Hepatocyte (in vitro differentiated cells): ENCODE data around the gene ANKS1B.

Experiments
- EZH2 ChIP-seq: fragments of 200-600 bp; sonication (generic); IDR thresholded peaks from 2 replicates; pipeline ENCODE4 v1.6.1; 2016; ENCODE audit warnings: antibody characterized with exemption, mild to moderate bottlenecking, borderline replicate concordance
- EZH2phosphoT487 ChIP-seq: fragments of 200-600 bp; sonication (generic); IDR thresholded peaks from one replicate; pipeline ENCODE4 v1.6.1; 2018; ENCODE audit warnings: antibody characterized with exemption, mild to moderate bottlenecking, low read depth, moderate library complexity; ENCODE audit not compliant: unreplicated experiment, severe bottlenecking
- TF ChIP-seq, protein P1 (sequence below): fragments of 200-600 bp; sonication (generic); IDR thresholded peaks from 2 replicates; pipeline ENCODE4 v1.5.1; 2016; ENCODE audit warnings: antibody characterized with exemption, mild to moderate bottlenecking; ENCODE audit not compliant: poor library complexity

GRCh38 chr12:99598785-99599184 lies 386.0 kb downstream of the ANKS1B start:
- TF ChIP-seq, protein P1, sequence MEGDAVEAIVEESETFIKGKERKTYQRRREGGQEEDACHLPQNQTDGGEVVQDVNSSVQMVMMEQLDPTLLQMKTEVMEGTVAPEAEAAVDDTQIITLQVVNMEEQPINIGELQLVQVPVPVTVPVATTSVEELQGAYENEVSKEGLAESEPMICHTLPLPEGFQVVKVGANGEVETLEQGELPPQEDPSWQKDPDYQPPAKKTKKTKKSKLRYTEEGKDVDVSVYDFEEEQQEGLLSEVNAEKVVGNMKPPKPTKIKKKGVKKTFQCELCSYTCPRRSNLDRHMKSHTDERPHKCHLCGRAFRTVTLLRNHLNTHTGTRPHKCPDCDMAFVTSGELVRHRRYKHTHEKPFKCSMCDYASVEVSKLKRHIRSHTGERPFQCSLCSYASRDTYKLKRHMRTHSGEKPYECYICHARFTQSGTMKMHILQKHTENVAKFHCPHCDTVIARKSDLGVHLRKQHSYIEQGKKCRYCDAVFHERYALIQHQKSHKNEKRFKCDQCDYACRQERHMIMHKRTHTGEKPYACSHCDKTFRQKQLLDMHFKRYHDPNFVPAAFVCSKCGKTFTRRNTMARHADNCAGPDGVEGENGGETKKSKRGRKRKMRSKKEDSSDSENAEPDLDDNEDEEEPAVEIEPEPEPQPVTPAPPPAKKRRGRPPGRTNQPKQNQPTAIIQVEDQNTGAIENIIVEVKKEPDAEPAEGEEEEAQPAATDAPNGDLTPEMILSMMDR: no peak
- TF ChIP-seq EZH2 (no peak), EZH2phosphoT487 (no peak)
